Ureter (tissue), 1 donor: ENCODE measurements around the gene TP53I11. TPM values are rescaled to one million over a fixed set of nuclear protein-coding genes. Genes with fewer than 3 reads are reported as not detected.

Source experiments
- DNase-seq: peaks from one replicate; pipeline ENCODE4 v3.0.0-alpha.2; 2020; ENCODE audit warnings: low spot score
- total RNA-seq: library from RNA; stranded (reverse); gene quantifications from one replicate; pipeline ENCODE4 v1.2.4, GENCODE V29; 2023
- donor health status: DM: yes; HTN: yes; CAD: no.

The TP53I11 gene
- total RNA-seq, 1 donor from 2014 or later: 67.7 TPM

GRCh38 chr11:44978961-44979331, 28.3 kb upstream of the TP53I11 start:
- peak; percentile 81 for DNase-seq

GRCh38 chr11:44978274-44978960, 27.7 kb upstream of the TP53I11 start:
- DNase-seq: no peak

GRCh38 chr11:44977493-44977984, 26.9 kb upstream of the TP53I11 start:
- no peak for DNase-seq

GRCh38 chr11:44976576-44976975, 25.9 kb upstream of the TP53I11 start:
- no peak for DNase-seq

- no peak for DNase-seq
These were observed 23.8 kb upstream of the TP53I11 start for GRCh38 chr11:44974402-44975000.

- no peak for DNase-seq
These were observed 23.1 kb upstream of the TP53I11 start for GRCh38 chr11:44973632-44974401.

- DNase-seq: no peak
These were observed 22.2 kb upstream of the TP53I11 start for GRCh38 chr11:44972746-44973435.

- DNase-seq: no peak
These were observed 20.5 kb upstream of the TP53I11 start for GRCh38 chr11:44971185-44971584.

GRCh38 chr11:44970293-44970692, 19.6 kb upstream of the TP53I11 start:
- DNase-seq: no peak

GRCh38 chr11:44969651-44970252, 19.1 kb upstream of the TP53I11 start:
- no peak for DNase-seq

- no peak for DNase-seq
These were observed 17.8 kb upstream of the TP53I11 start for GRCh38 chr11:44968510-44968909.

GRCh38 chr11:44967930-44968496, 17.3 kb upstream of the TP53I11 start:
- no peak for DNase-seq

GRCh38 chr11:44966694-44967093, 16.0 kb upstream of the TP53I11 start:
- no peak for DNase-seq

- no peak for DNase-seq
These were observed 14.0 kb upstream of the TP53I11 start for GRCh38 chr11:44964526-44965209.

- no peak for DNase-seq
These were observed 13.3 kb upstream of the TP53I11 start for GRCh38 chr11:44963948-44964347.

- DNase-seq: no peak
These were observed 12.5 kb upstream of the TP53I11 start for GRCh38 chr11:44963136-44963535.

- DNase-seq: no peak
These were observed 11.8 kb upstream of the TP53I11 start for GRCh38 chr11:44962464-44962863.

GRCh38 chr11:44960200-44960845, 9.6 kb upstream of the TP53I11 start:
- no peak for DNase-seq

- DNase-seq: no peak
These were observed 8.4 kb upstream of the TP53I11 start for GRCh38 chr11:44959064-44959463.
